PFSK-1 (cell line): ENCODE data around the gene SPNS2.

Experiments used
- POLR2AphosphoS5 ChIP-seq: IDR thresholded peaks from 2 replicates; pipeline ENCODE4 v1.6.1; 2012; ENCODE audit warnings: low read depth, mild to moderate bottlenecking, control low read depth, low read length, moderate library complexity
- REST ChIP-seq, 2 experiments: IDR thresholded peaks; 2 replicates each; pipeline versions ENCODE4 v1.6.1 to v1.8.0; 2011 to 2012; ENCODE audit warnings: low read depth in 2 of 2, low read length in 2 of 2, control low read depth in 1 of 2, inconsistent platforms in 1 of 2, mild to moderate bottlenecking in 1 of 2, moderate library complexity in 1 of 2; ENCODE audit not compliant: insufficient read depth in 1 of 2
- SIN3A ChIP-seq: IDR thresholded peaks from 2 replicates; pipeline ENCODE4 v1.6.1; 2012; ENCODE audit warnings: mild to moderate bottlenecking, low read length, moderate library complexity, borderline replicate concordance; ENCODE audit not compliant: insufficient read depth
- TAF1 ChIP-seq: IDR thresholded peaks from 2 replicates; pipeline ENCODE4 v1.6.1; 2012; ENCODE audit warnings: low read length, control low read depth, borderline replicate concordance; ENCODE audit not compliant: insufficient read depth

GRCh38 chr17:4554441-4554996 is 55.8 kb downstream of the SPNS2 start:
- no peak for TF ChIP-seq POLR2AphosphoS5
- TF ChIP-seq SIN3A = no peak; the same call in 1 of the 2 replicates
- no peak for TF ChIP-seq TAF1
- TF ChIP-seq REST (IDR thresholded peaks at IDR 0.05; ENCODE audit: insufficient read depth in 1 of 2, low read depth in 2 of 2, low read length in 2 of 2) = no peak
